ENCODE measurements around the gene CHD5.

Gene CHD5

GRCh38 chr1:6154525-6155319 lies 25.4 kb downstream of the CHD5 start:
- DNase-seq (ENCODE audit: low read depth in 2 of 2): no peak

- DNase-seq (ENCODE audit: low read depth in 2 of 2): no peak
Measured at GRCh38 chr1:6152882-6153281, 27.2 kb downstream of the CHD5 start.

GRCh38 chr1:6152181-6152580 lies 27.9 kb downstream of the CHD5 start:
- DNase-seq (ENCODE audit: low read depth in 2 of 2): no peak

GRCh38 chr1:6151291-6151822 lies 28.8 kb downstream of the CHD5 start:
- DNase-seq (ENCODE audit: low read depth in 2 of 2): no peak

GRCh38 chr1:6150006-6150938 lies 29.8 kb downstream of the CHD5 start:
- DNase-seq (ENCODE audit: low read depth in 2 of 2): no peak

GRCh38 chr1:6149597-6149996 lies 30.5 kb downstream of the CHD5 start:
- DNase-seq (ENCODE audit: low read depth in 2 of 2): no peak

- DNase-seq (ENCODE audit: low read depth in 2 of 2): peak; percentile 22 to 64
Measured at GRCh38 chr1:6148497-6149241, 31.5 kb downstream of the CHD5 start.

GRCh38 chr1:6145864-6146410 lies 34.2 kb downstream of the CHD5 start:
- DNase-seq (ENCODE audit: low read depth in 2 of 2): no peak

- DNase-seq (ENCODE audit: low read depth in 2 of 2): no peak
Measured at GRCh38 chr1:6145396-6145750, 34.7 kb downstream of the CHD5 start.

- DNase-seq (ENCODE audit: low read depth in 2 of 2): no peak
Measured at GRCh38 chr1:6144647-6145395, 35.3 kb downstream of the CHD5 start.

GRCh38 chr1:6144175-6144574 lies 35.9 kb downstream of the CHD5 start:
- no peak for DNase-seq (ENCODE audit: low read depth in 2 of 2)

GRCh38 chr1:6143395-6143794 lies 36.7 kb downstream of the CHD5 start:
- DNase-seq (ENCODE audit: low read depth in 2 of 2): no peak

GRCh38 chr1:6142734-6143133 lies 37.4 kb downstream of the CHD5 start:
- DNase-seq (ENCODE audit: low read depth in 2 of 2): no peak

- DNase-seq (ENCODE audit: low read depth in 2 of 2): no peak
Measured at GRCh38 chr1:6142036-6142621, 38.0 kb downstream of the CHD5 start.

GRCh38 chr1:6141592-6141991 lies 38.5 kb downstream of the CHD5 start:
- DNase-seq (ENCODE audit: low read depth in 2 of 2): no peak

GRCh38 chr1:6140413-6140812 lies 39.7 kb downstream of the CHD5 start:
- no peak for DNase-seq (ENCODE audit: low read depth in 2 of 2)

- no peak for DNase-seq (ENCODE audit: low read depth in 2 of 2)
Measured at GRCh38 chr1:6137758-6138157, 42.4 kb downstream of the CHD5 start.

GRCh38 chr1:6136516-6137220 lies 43.5 kb downstream of the CHD5 start:
- no peak for DNase-seq (ENCODE audit: low read depth in 2 of 2)

- no peak for DNase-seq (ENCODE audit: low read depth in 2 of 2)
Measured at GRCh38 chr1:6134741-6135510, 45.2 kb downstream of the CHD5 start.
